ENCODE data around the gene IQGAP1.
"Not testable (repeated sequence)": the region's sequence is repeated elsewhere in the genome, so short reads cannot be mapped to it uniquely, and the experiment has no call there.

The IQGAP1 gene

DNA sequence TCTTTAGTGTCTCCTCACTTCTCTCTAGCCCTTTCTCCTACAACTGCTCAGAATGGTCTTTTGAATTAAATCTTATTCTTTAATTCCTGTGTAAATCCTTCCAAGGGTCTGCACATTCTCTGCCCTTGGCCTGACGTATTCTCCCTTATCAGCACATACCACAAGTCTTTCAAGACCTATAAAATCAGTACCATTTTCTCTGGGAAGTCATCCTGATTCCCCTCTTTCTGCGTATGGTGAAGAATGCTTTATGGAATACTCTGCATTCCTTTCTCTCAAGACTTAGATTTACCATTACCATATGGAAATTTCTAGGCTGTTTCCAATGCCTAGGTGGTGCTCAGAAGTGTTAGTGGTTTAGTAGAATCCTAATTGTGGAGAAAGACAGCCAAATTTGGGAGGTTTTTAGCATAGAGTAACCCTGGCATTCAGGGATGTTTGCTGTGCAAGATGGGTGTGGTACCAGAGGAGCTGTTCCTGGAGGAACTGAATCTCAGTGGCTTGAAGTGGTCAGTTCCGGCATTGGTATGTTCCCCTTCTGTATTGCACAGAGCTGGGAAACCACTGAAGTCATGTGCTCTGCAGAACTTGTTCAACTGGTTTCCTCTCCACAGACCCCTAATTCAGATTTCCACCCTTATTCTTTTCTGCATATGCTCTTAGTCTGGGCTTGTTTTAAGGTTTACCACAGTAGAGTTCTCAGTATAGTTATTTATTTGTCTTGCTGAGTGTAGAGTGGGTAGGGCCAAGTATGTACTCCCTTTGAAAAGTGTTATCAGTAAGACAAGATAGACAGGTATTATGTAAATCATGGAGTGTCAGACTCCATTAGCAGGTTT lies 24.5 kb downstream of the IQGAP1 start:
- DNase-seq, result no peak

- DNase-seq, result no peak
Observed at GRCh38 chr15:90413411-90414379, 25.7 kb downstream of the IQGAP1 start.

- DNase-seq, result no peak
Observed at GRCh38 chr15:90414408-90415028, 26.5 kb downstream of the IQGAP1 start.

DNA sequence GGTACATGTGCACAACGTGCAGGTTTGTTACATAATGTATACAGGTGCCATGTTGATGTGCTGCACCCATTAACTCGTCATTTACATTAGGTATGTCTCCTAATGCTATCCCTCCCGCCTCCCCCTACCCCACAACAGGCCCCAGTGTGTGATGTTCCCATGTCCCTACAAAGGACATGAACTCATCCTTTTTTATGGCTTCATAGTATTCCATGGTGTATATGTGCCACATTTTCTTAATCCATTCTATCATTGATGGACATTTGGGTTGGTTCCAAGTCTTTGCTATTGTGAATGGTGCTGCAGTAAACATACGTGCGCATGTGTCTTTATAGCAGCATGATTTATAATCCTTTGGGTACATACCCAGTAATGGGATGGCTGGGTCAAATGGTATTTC lies 28.0 kb downstream of the IQGAP1 start:
- DNase-seq, result not testable (repeated sequence)

DNA sequence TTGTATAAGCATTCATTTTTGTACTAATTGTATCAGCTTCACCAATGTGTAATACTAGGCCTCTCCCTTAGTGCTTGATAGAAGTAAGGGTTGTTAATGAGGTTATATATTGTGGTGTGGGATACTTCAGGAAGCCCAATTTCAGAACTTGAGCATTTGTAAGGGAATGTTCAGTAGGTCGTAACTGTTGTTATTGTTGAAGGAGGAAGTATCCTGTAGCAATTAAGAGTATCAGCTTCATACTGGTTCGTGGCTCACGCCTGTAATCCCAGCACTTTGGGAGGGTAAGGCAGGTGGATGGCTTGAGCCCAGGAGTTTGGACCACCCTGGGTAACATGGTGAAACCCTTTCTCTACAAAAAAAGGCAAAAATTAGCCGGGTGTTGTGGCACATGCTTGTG lies 30.6 kb downstream of the IQGAP1 start:
- DNase-seq, result no peak

GRCh38 chr15:90419206-90419605 lies 31.2 kb downstream of the IQGAP1 start:
- no peak for DNase-seq

GRCh38 chr15:90419738-90420406 lies 31.8 kb downstream of the IQGAP1 start:
- no peak for DNase-seq

DNA sequence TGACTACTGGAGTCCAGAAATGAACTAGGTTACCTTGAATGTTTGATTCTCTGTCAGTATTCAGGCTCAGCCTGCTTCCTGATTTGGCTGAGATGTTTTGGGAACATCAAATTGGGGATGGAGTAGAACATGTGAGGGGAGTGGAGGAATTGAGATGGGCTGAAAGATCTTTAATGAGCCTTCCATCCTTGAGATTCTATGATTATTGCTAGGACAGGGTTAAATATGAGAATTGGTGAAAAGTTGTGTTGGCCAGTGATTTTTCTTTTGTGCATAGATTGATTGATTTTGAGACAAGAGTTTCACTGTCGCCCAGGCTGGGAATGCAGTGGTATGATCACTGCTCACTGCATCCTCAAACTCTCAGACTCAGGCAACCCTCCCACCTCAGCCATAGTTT lies 32.4 kb downstream of the IQGAP1 start:
- no peak for DNase-seq

DNA sequence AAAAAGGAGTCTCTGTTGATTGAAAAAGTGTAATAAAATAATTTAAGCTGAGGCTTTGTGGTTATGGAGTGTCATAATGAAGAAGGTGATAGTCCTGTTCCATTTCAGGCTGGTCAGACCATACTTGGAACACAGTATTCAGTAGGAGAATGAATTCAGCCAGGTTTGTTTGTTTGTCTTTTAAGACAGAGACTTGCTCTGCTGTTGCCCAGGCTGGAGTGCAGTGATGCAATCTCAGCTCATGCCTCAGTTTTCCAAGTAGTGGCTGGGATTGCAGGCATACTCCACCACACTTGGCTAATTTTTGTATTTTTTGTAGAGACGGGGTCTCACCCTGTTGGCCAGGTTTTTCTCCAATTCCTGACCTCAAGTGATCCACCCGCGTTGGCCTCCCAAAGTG lies 33.5 kb downstream of the IQGAP1 start:
- DNase-seq, result no peak

DNA sequence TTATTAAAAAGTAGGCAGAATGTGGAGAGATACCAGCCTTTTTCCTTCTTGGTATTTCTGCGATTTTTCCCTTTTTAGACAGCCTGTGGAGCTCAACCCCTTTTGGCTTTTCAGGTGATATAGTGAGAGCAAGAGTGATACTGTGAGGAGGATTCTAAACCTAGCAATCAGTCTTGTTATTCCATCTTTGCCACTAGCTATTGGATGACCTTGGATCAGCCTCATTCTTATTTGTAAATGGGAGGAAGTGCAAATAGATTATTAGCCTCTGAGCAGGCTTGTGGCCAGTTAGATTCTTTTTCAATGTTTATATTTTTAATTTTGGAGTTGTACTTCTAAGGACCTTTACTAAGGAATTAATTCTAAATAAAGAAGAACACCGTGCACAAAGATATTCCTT lies 34.0 kb downstream of the IQGAP1 start:
- no peak for DNase-seq

DNA sequence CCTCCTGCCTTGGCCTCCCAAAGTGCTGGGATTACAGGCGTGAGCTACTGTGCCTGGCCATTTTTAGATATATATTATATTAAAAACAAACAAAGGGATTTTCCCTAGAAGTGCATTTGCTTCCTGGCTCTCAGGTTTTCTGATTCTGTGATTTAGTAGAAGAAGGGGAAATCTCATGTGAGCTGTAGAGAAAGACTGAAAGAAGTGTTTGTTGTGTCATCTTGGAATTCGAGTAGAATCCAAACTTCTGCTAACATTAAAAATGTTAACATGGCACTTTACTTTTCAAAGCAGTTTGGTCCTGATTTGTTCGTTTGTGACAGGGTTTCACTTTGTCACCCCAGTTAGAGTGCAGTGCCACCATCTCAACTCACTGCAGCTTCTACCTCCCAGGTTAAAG lies 34.9 kb downstream of the IQGAP1 start:
- DNase-seq, result no peak

GRCh38 chr15:90423801-90424319 lies 35.8 kb downstream of the IQGAP1 start:
- DNase-seq, result no peak

GRCh38 chr15:90425726-90426346 lies 37.8 kb downstream of the IQGAP1 start:
- no peak for DNase-seq

GRCh38 chr15:90427185-90427584 lies 39.1 kb downstream of the IQGAP1 start:
- no peak for DNase-seq

GRCh38 chr15:90432253-90432652 lies 44.2 kb downstream of the IQGAP1 start:
- no peak for DNase-seq

DNA sequence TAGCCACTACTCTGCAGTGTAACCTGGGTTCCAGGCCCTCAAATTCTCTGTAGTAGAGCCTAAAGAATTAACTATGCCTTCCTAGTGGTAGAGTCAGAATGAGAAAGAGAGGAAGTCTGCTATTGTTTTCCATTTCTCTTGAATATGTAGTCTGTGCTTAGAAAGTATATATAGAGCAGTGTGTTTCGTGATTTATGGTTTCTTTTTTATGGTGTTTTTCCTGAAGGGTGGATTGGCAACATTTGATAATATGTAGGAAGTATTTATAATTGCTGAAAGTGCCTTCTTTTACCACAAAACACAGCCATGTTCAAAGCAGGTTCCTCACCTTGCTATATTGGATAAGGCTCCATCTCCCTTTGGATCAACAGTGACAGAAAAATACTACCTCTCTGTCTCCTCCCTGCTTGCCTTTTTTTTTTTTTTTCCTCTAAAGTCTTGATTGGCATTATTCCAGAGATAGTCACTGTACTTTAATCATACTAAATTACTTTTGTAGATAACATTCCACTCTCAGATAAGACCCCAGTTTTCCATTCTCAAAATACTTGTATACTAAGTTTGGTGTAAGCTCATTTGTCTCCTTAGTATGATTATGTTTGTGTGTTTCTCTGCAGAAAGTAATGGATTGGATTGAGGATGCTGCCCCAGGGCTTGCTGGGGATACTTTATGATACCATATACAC lies 47.8 kb downstream of the IQGAP1 start:
- no peak for DNase-seq

- no peak for DNase-seq
Observed at GRCh38 chr15:90436952-90437351, 48.9 kb downstream of the IQGAP1 start.

GRCh38 chr15:90437516-90437915 lies 49.5 kb downstream of the IQGAP1 start:
- DNase-seq, result no peak

DNA sequence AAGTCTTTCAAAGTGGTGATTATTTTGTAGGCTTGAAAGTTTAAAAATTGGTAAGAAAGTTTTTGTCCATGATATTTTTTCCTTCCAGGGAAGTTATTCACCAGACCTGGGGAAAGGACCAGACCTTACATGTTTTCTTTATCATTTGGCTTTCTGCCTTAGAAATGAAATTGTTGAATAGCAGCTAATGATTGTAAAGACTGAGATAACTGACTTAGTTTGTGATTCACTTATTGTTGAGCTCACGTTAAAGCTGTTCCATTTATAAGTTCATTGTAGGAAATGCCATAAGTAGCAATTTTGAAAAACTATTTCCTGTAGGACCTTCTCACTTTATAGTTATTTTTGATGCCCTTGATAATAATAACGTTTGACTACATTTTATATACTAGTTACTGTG lies 51.9 kb downstream of the IQGAP1 start:
- no peak for DNase-seq

- DNase-seq, result no peak
Observed at GRCh38 chr15:90441027-90441426, 53.0 kb downstream of the IQGAP1 start.

DNA sequence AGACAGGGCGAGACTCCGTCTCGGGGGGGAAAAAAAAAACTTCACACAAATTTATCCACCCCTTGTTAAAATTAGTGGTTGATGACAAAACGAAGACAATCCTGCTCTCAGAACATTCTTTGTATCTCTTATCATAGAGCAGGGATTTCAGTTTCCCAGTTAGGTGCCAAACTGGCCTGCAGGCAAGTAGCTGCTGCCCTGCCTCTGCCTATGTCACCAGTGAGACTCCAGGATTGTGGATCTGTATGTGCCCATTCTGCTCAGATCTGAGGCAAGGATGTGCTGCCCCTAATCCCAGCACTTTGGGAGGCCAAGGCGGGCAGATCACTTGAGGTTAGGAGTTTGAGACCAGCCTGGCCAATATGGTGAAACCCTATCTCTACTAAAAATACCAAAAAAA lies 54.4 kb downstream of the IQGAP1 start:
- DNase-seq, result no peak

Measured in NCI-H1694 (cell line).